Gastroesophageal sphincter (tissue), 4 donors: ENCODE results near the gene VGLL2. TPM values are rescaled to one million over a fixed set of nuclear protein-coding genes. Genes with fewer than 3 reads are reported as not detected.

ENCODE experiments used
- ATAC-seq: fragments of 150-250 bp; one replicate; pipeline ENCODE4 v1.9.1; 2016; ENCODE audit warnings: mild to moderate bottlenecking, moderate library complexity
- H3K27ac ChIP-seq, 4 donors: fragments of 200-600 bp; sonication (generic) in 3 of 4; 1 replicate in 3 of 4; 2 replicates in 1 of 4; pipeline ENCODE4 v1.5.1; 2016 to 2019
- H3K27me3 ChIP-seq: fragments of 200-600 bp; sonication (generic); one replicate; pipeline ENCODE4 v1.5.1; 2019
- H3K36me3 ChIP-seq, 2 donors: fragments of 200-600 bp; sonication (generic); one replicate each; pipeline ENCODE4 v1.5.1; 2019; ENCODE audit warnings: control low read depth in 1 of 2
- H3K4me1 ChIP-seq, 3 donors: fragments of 200-600 bp; sonication (generic); 1 replicate in 2 of 3; 2 replicates in 1 of 3; pipeline ENCODE4 v1.5.1; 2016 to 2019; ENCODE audit warnings: control low read depth in 2 of 3
- H3K4me3 ChIP-seq, 2 donors: fragments of 200-600 bp; sonication (generic); one replicate each; pipeline ENCODE4 v1.5.1; 2019; ENCODE audit warnings: mild to moderate bottlenecking in 1 of 2, moderate library complexity in 1 of 2
- H3K9me3 ChIP-seq, 3 donors: fragments of 200-600 bp; sonication (generic); one replicate each; pipeline ENCODE4 v1.5.1; 2017 to 2019; ENCODE audit warnings: control low read depth in 2 of 3
- EP300 ChIP-seq: sonication (generic); formaldehyde crosslinking; IDR thresholded peaks from one replicate; pipeline ENCODE4 v1.6.1; 2017; ENCODE audit warnings: antibody characterized with exemption, mild to moderate bottlenecking
- POLR2A ChIP-seq, 2 donors: fragments of 450-650 bp; IDR thresholded peaks; one replicate each; pipeline ENCODE4 v1.6.1; 2017; ENCODE audit warnings: antibody characterized with exemption in 2 of 2, mild to moderate bottlenecking in 2 of 2, moderate library complexity in 1 of 2
- POLR2AphosphoS5 ChIP-seq: sonication (generic); formaldehyde crosslinking; IDR thresholded peaks from one replicate; pipeline ENCODE4 v1.6.1; 2017; ENCODE audit warnings: antibody characterized with exemption
- WGBS, 2 donors: methylation state at CpG; one replicate each; pipeline ENCODE4 v1.1.5; 2018; ENCODE audit warnings: low coverage in 1 of 2; 5-methylcytosine and 5-hydroxymethylcytosine counted together
- total RNA-seq, 4 donors: library from RNA; depleted of rRNA; stranded (reverse); fragments of >200 nt; gene quantifications; one replicate each; pipeline ENCODE4 v1.1.0, GENCODE V29; 2016
- TF ChIP-seq, protein P1 (sequence below), 4 experiments: fragments of 200-600 bp in 2 of 4; fragments of 450-650 bp in 2 of 4; sonication (generic) in 1 of 4; IDR thresholded peaks; one replicate each; pipeline ENCODE4 v1.5.1; 2017 to 2019; ENCODE audit warnings: antibody characterized with exemption in 4 of 4, mild to moderate bottlenecking in 2 of 4, moderate library complexity in 2 of 4

Gene VGLL2
- total RNA-seq, 4 donors from 2014 or later = not detected

DNA sequence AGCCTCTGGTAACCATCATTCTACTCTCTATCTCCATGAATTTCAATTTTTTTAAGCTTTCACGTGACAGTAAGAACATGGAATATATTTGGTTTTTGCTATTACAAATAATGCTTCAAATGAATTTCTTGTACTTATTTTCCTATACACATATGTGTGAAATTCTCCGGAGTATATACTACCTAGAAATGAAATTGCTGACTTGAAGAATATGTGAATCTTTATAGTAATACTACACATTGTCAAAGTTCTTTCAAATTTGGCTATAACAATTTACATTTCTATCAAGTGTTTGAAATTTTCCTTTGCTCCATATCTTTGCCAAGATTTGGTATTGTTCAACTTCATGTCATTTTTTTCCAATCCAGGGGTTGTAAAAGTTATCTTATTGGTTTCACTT, 11.6 kb upstream of the VGLL2 start:
- H3K9me3 ChIP-seq = no peaks in the 10 kb centered on the region
- TF ChIP-seq EP300 = no peak
- no peak for TF ChIP-seq POLR2A (IDR thresholded peaks at IDR 0.05)
- no peak for TF ChIP-seq POLR2AphosphoS5
- TF ChIP-seq, protein P1, sequence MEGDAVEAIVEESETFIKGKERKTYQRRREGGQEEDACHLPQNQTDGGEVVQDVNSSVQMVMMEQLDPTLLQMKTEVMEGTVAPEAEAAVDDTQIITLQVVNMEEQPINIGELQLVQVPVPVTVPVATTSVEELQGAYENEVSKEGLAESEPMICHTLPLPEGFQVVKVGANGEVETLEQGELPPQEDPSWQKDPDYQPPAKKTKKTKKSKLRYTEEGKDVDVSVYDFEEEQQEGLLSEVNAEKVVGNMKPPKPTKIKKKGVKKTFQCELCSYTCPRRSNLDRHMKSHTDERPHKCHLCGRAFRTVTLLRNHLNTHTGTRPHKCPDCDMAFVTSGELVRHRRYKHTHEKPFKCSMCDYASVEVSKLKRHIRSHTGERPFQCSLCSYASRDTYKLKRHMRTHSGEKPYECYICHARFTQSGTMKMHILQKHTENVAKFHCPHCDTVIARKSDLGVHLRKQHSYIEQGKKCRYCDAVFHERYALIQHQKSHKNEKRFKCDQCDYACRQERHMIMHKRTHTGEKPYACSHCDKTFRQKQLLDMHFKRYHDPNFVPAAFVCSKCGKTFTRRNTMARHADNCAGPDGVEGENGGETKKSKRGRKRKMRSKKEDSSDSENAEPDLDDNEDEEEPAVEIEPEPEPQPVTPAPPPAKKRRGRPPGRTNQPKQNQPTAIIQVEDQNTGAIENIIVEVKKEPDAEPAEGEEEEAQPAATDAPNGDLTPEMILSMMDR (IDR thresholded peaks at IDR 0.05) = no peak
- 79 to 86% methylated on average over 2 of the region's 2 CpGs for WGBS, 2 donors
- H3K27ac ChIP-seq = no peak overlapping the region
- no peak for ATAC-seq
- H3K27me3 ChIP-seq = peaks cover 8% of the 10 kb centered on the region
- no peak overlapping the region for H3K4me3 ChIP-seq
- no peaks in the 10 kb centered on the region for H3K36me3 ChIP-seq
- H3K4me1 ChIP-seq = no peaks in the 10 kb centered on the region

- no peaks in the 10 kb centered on the region for H3K36me3 ChIP-seq
- peaks cover 0 to 26% (median 17%) of the 10 kb centered on the region in 3 donors for H3K4me1 ChIP-seq
- WGBS, 2 donors = 25 to 33% methylated on average over 8 of the region's 8 CpGs
- ATAC-seq = no peak
- TF ChIP-seq, protein P1 (IDR thresholded peaks at IDR 0.05) = no peak
- TF ChIP-seq EP300 (no peak), POLR2AphosphoS5 (no peak), POLR2A (IDR thresholded peaks at IDR 0.05) (no peak)
- H3K4me3 ChIP-seq = no peak overlapping the region
- peaks cover 71% of the 10 kb centered on the region for H3K27me3 ChIP-seq
- peaks cover 0 to 7% (median 0%) of the 10 kb centered on the region in 3 donors for H3K9me3 ChIP-seq
- H3K27ac ChIP-seq = no peak overlapping the region
Measured at GRCh38 chr6:117262799-117263198, 2.6 kb upstream of the VGLL2 start.

GRCh38 chr6:117263353-117263927, 1.9 kb upstream of the VGLL2 start:
- WGBS, 2 donors = 5 to 17% methylated on average over 2 to 6 of the region's 27 CpGs
- H3K27ac ChIP-seq = no peak overlapping the region
- no peak overlapping the region for H3K4me3 ChIP-seq
- TF ChIP-seq EP300 = no peak
- TF ChIP-seq, protein P1 (IDR thresholded peaks at IDR 0.05) = no peak
- no peaks in the 10 kb centered on the region for H3K36me3 ChIP-seq
- no peak for ATAC-seq
- peaks cover 0 to 7% (median 0%) of the 10 kb centered on the region in 3 donors for H3K9me3 ChIP-seq
- peaks cover 78% of the 10 kb centered on the region for H3K27me3 ChIP-seq
- H3K4me1 ChIP-seq = peaks cover 0 to 26% (median 17%) of the 10 kb centered on the region in 3 donors

DNA sequence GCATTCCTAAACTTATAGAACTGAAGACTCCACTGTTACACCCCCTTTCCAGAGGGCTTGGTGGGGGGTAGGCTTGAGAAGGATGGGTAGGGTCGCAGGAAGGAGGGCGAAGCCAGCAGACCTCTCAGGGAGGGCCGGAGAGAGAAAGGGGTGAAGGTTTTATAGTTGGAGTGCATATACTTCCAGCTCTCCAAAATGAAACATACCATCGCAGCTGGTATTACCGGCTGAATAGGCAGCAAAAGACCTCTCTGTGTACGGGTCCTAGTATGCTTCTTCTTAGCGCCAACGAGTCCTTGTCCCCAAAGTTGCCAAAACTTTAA, 1.0 kb upstream of the VGLL2 start:
- Histone ChIP-seq H3K4me1 (peaks cover 0 to 26% (median 17%) of the 10 kb centered on the region in 3 donors), H3K36me3 (no peaks in the 10 kb centered on the region), H3K4me3 (peak overlapping the region in 1 of 2 donors; percentile 51), H3K27ac (no peak overlapping the region), H3K9me3 (peaks cover 0 to 7% (median 0%) of the 10 kb centered on the region in 3 donors), H3K27me3 (peaks cover 87% of the 10 kb centered on the region)
- 0% methylated on average over 4 of the region's 8 CpGs; no CpG with 5 or more reads in 1 of the 2 donors for WGBS, 2 donors
- no peak for ATAC-seq
- TF ChIP-seq POLR2A (IDR thresholded peaks at IDR 0.05) (no peak), EP300 (no peak)

DNA sequence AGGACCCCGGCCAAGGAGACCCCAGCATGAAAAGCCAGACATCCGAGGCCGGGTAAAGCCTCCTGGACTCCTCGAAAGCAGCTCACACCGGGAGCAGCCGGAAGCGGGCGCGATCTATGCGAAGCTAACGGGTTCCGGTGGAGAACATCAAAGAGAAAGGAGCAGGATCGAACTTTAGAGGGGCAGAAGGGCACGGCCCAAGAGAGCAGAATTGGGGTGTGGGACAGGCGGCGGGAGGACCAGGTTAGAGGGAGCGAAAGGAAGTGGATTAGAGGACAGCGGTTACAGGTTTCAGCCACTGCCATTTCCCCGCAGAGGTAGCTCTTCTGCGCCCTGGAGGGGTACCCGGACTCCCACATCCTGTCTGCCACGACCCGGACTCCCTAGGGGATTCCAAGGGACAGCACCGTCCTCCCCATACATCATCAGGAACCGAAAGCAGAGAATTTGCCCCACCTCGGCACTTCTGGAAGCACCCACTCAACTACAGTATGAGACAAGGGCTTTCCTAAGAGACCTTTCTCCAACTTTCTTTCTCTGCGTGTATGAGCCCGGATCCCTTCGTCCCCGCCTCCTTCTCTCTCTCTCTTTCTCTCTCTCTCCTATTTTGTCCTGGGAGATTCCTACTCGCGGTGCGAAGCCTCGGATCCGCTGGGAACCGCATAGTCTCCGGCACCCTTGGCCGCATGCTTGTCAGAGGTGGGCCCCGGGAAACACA, 507 bp upstream of the VGLL2 start:
- WGBS, 2 donors = 3 to 15% methylated on average over 12 to 36 of the region's 39 CpGs
- peak; percentile 15 for TF ChIP-seq POLR2AphosphoS5
- TF ChIP-seq, protein P1 (IDR thresholded peaks at IDR 0.05) = no peak
- H3K9me3 ChIP-seq = peaks cover 0 to 7% (median 0%) of the 10 kb centered on the region in 3 donors
- peak overlapping the region; percentile 15 to 51 for H3K4me3 ChIP-seq
- peaks cover 92% of the 10 kb centered on the region for H3K27me3 ChIP-seq
- H3K4me1 ChIP-seq = peaks cover 0 to 28% (median 17%) of the 10 kb centered on the region in 3 donors
- peak; percentile 19 for ATAC-seq
- no peaks in the 10 kb centered on the region for H3K36me3 ChIP-seq
- no peak overlapping the region for H3K27ac ChIP-seq
